ENCODE results near the gene SRCIN1.

GRCh38 chr17:38510421-38511149 is 95.2 kb downstream of the SRCIN1 start:
- TF ChIP-seq POLR2A (IDR thresholded peaks at IDR 0.05): no peak
- peak in 3 of 6 experiments; percentile 1 to 39 (median 13) for TF ChIP-seq CTCF (IDR thresholded peaks at IDR 0.05)

Data from thyroid gland (tissue), 4 donors.